BE2C (cell line): ENCODE data around the gene MPRIP.

ENCODE experiments used
- DNase-seq: peaks from one replicate; pipeline ENCODE4 v3.0.0-alpha.2; 2020
- H3K27me3 ChIP-seq: fragments of 250-450 bp; sonication (Bioruptor Pico); 2 replicates; pipeline ENCODE4 v1.5.1; 2020; ENCODE audit warnings: mild to moderate bottlenecking
- H3K36me3 ChIP-seq: fragments of 250-450 bp; sonication (Bioruptor Pico); 2 replicates; pipeline ENCODE4 v1.5.1; 2020; ENCODE audit warnings: mild to moderate bottlenecking
- H3K4me1 ChIP-seq: fragments of 250-450 bp; sonication (Bioruptor Pico); 2 replicates; pipeline ENCODE4 v1.5.1; 2020
- H3K4me3 ChIP-seq: 2 replicates; pipeline ENCODE4 v1.5.1; 2011; ENCODE audit warnings: low read depth, low read length
- H3K9me3 ChIP-seq: fragments of 250-450 bp; sonication (Bioruptor Pico); 2 replicates; pipeline ENCODE4 v1.5.1; 2020
- CTCF ChIP-seq: IDR thresholded peaks from 2 replicates; pipeline ENCODE4 v1.5.1; 2012; ENCODE audit warnings: mild to moderate bottlenecking, low read depth, low read length

MPRIP gene

DNA sequence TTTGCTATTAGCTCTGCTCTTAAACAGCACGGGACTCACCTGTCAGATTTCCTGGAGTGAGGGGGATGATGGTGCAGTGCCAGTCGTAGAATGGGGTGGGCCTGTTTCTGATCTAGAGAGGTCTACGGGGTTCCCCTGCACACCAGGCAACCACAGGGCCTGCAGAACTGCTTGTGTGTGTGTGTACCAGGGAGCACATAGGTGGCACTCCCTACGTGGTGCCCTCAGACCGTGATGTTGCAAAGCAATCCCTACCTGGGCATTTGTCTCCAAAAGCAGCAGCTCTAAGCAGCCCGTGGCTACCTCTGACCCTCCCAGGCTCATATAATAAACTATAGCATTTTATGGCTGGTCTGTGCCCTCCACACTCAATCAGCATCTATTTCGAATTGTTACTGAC is 38.5 kb downstream of the MPRIP start:
- H3K27me3 ChIP-seq: no peaks in the 10 kb centered on the region
- TF ChIP-seq CTCF: no peak
- no peak for DNase-seq
- no peaks in the 10 kb centered on the region for H3K9me3 ChIP-seq
- H3K4me3 ChIP-seq: no peak overlapping the region
- H3K4me1 ChIP-seq: peaks cover under 1% of the 10 kb centered on the region; the same call in 1 of the 2 replicates
- peaks cover 3% of the 10 kb centered on the region; the same call in 1 of the 2 replicates for H3K36me3 ChIP-seq

DNA sequence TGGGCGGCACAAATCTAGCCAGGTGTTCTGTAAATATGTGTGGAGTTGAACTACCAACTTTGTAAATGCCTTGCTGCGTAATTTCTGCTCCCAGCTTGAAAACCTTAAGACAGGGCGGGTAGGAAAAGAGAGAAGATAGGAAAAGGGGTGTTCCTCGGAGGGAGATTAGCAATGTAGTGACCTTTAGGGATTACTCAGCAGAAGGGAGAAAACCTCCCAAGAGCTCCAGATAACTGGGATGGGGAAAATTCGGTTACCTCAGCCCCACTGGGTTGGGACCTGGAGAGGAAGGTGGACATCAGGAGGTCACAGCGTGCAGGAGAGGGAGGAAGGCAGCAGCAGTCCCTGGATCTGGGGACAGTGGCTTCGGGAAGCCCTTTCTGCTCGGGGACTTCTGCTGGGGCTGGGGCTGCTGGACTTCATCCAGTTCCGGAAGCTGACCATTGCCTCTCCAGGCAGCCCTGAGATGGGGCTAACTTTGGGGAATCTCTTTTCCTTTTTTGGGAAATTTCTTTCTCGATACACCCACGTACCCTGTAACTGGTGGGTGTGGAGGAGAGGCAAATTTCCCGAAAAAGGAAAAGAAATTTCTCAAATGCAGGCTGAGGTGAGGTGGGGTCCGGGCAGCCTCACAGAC is 39.2 kb downstream of the MPRIP start:
- Histone ChIP-seq H3K27me3 (no peaks in the 10 kb centered on the region), H3K4me1 (no peaks in the 10 kb centered on the region), H3K4me3 (no peak overlapping the region), H3K36me3 (peaks cover 3% of the 10 kb centered on the region; the same call in 1 of the 2 replicates), H3K9me3 (no peaks in the 10 kb centered on the region)
- no peak for DNase-seq
- no peak for TF ChIP-seq CTCF

DNA sequence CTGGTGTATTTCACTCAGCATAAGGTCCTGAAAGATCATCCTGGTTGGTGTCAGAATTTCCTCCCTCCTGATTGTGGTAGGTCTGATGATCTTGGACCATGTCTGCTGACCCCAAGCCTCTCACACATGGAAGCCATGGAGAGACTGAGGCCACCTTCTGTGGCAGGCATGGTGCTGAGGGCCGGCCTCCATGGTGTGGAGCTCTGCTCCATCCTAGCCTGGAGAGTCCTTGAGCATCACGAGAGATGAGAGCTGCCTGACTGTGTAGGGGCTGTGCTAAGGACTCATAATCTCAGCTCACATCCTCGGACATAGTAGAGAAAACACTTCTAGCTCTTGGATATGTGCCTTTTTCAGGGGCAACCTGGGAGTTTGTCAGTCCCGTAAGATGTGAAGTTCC is 40.6 kb downstream of the MPRIP start:
- H3K4me1 ChIP-seq: no peaks in the 10 kb centered on the region
- no peaks in the 10 kb centered on the region for H3K27me3 ChIP-seq
- H3K4me3 ChIP-seq: no peak overlapping the region
- peaks cover under 1% of the 10 kb centered on the region; the same call in 1 of the 2 replicates for H3K36me3 ChIP-seq
- no peaks in the 10 kb centered on the region for H3K9me3 ChIP-seq
- TF ChIP-seq CTCF: no peak
- no peak for DNase-seq

- TF ChIP-seq CTCF: no peak
- no peaks in the 10 kb centered on the region for H3K27me3 ChIP-seq
- no peaks in the 10 kb centered on the region for H3K4me1 ChIP-seq
- H3K4me3 ChIP-seq: no peak overlapping the region
- DNase-seq: no peak
- H3K9me3 ChIP-seq: no peaks in the 10 kb centered on the region
- no peaks in the 10 kb centered on the region for H3K36me3 ChIP-seq
Observed at GRCh38 chr17:17084317-17084835, 42.1 kb downstream of the MPRIP start.

DNA sequence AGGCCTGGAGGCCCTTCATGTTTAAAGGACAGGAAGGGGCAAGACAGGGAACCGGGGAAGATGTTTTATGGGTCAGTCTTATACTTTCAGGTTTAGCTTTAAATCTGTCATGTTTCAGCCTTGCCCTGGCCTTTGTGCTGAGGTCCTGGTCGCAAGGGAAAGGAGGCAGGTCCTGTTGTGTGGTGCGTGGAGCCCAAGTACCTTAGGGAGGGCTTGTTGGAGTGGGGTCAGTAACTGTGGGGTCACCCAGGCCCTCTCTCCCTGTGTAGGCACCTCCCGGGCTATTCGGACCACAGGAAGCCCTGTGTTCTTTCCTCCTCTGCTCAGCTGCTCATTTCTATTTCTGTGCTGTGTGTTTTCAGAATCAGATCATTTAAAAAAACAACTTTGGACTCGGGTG is 42.7 kb downstream of the MPRIP start:
- Histone ChIP-seq H3K36me3 (no peaks in the 10 kb centered on the region), H3K9me3 (no peaks in the 10 kb centered on the region), H3K4me1 (no peaks in the 10 kb centered on the region), H3K4me3 (no peak overlapping the region), H3K27me3 (no peaks in the 10 kb centered on the region)
- DNase-seq: no peak
- TF ChIP-seq CTCF: no peak

DNA sequence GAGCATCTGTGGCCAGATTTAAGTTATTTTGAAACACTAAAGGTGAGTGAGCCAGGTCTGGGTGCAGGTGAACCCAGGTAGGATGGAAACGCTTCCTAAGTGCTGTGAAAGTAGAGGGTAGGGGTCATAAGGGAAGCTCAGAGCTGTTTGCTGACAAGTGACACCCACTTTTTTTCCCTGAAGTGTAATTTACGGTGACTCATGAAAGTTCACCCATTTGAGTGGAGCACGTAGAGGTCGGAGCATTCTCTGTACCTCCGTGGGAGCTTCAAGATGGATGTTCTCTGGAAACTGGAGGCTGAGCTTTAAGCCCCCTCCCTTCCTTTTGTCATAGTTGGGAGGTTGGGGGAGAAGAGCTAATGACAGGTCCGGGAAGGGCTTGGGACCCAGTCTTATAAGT is 44.3 kb downstream of the MPRIP start:
- Histone ChIP-seq H3K27me3 (no peaks in the 10 kb centered on the region), H3K9me3 (no peaks in the 10 kb centered on the region), H3K4me3 (no peak overlapping the region), H3K36me3 (no peaks in the 10 kb centered on the region), H3K4me1 (no peaks in the 10 kb centered on the region)
- no peak for DNase-seq
- no peak for TF ChIP-seq CTCF
